Mesendoderm (in vitro differentiated cells): Measurements from ENCODE around the gene TEKT2.

Source experiments
- DNase-seq: peaks from one replicate; pipeline ENCODE4 v3.0.0; 2013
- H2AK5ac ChIP-seq: 2 replicates; pipeline ENCODE4 v1.6.1; 2013; ENCODE audit warnings: low read length, inconsistent platforms
- H2BK120ac ChIP-seq: 2 replicates; pipeline ENCODE4 v1.6.1; 2013; ENCODE audit warnings: low read depth, mild to moderate bottlenecking, low read length, moderate library complexity, mixed read lengths
- H2BK15ac ChIP-seq: replicated peaks from 2 replicates; pipeline ENCODE4 v1.6.1; 2013; ENCODE audit warnings: low read depth, mild to moderate bottlenecking, moderate library complexity
- H2BK5ac ChIP-seq: 2 replicates; pipeline ENCODE4 v1.6.1; 2013; ENCODE audit warnings: low read length, inconsistent platforms
- H3K18ac ChIP-seq: 2 replicates; pipeline ENCODE4 v1.6.1; 2013; ENCODE audit warnings: mild to moderate bottlenecking, low read length, mixed read lengths
- H3K23ac ChIP-seq: one replicate; pipeline ENCODE4 v1.6.1; 2013; ENCODE audit warnings: low read length
- H3K27ac ChIP-seq: 2 replicates; pipeline ENCODE4 v1.5.1; 2013; ENCODE audit warnings: low read depth, mild to moderate bottlenecking, inconsistent platforms, low read length, moderate library complexity
- H3K27me3 ChIP-seq: 2 replicates; pipeline ENCODE4 v1.6.1; 2013; ENCODE audit warnings: low read length, control low read depth, mild to moderate bottlenecking, inconsistent platforms; ENCODE audit not compliant: insufficient read depth, poor library complexity
- H3K36me3 ChIP-seq: 2 replicates; pipeline ENCODE4 v1.6.1; 2013; ENCODE audit warnings: low read length, inconsistent platforms; ENCODE audit not compliant: control insufficient read depth, insufficient read depth
- H3K4ac ChIP-seq: one replicate; pipeline ENCODE4 v1.6.1; 2013; ENCODE audit warnings: low read depth, mild to moderate bottlenecking, low read length, moderate library complexity
- H3K4me1 ChIP-seq: 2 replicates; pipeline ENCODE4 v1.6.1; 2013; ENCODE audit warnings: low read depth, low read length, inconsistent platforms; ENCODE audit not compliant: control insufficient read depth
- H3K4me2 ChIP-seq: 2 replicates; pipeline ENCODE4 v1.6.1; 2013; ENCODE audit warnings: low read length
- H3K4me3 ChIP-seq: 2 replicates; pipeline ENCODE4 v1.5.1; 2013; ENCODE audit warnings: mild to moderate bottlenecking, low read length
- H3K56ac ChIP-seq: one replicate; pipeline ENCODE4 v1.6.1; 2013; ENCODE audit warnings: low read length
- H3K79me1 ChIP-seq: 2 replicates; pipeline ENCODE4 v1.6.1; 2013; ENCODE audit warnings: low read length, inconsistent platforms
- H3K79me2 ChIP-seq: 2 replicates; pipeline ENCODE4 v1.6.1; 2013; ENCODE audit warnings: mild to moderate bottlenecking, low read length; ENCODE audit not compliant: control insufficient read depth, insufficient read depth
- H3K9ac ChIP-seq: 2 replicates; pipeline ENCODE4 v1.6.1; 2013; ENCODE audit warnings: low read length, inconsistent platforms
- H4K5ac ChIP-seq: one replicate; pipeline ENCODE4 v1.6.1; 2013; ENCODE audit warnings: low read length
- H4K8ac ChIP-seq: one replicate; pipeline ENCODE4 v1.6.1; 2013; ENCODE audit warnings: low read depth, mild to moderate bottlenecking, control low read depth, low read length, moderate library complexity
- WGBS: extraction: QIAGEN DNeasy Blood & Tissue Kit; methylation state at CpG from one replicate; pipeline ENCODE4 v1.1.7; 2013; ENCODE audit warnings: low lambda C conversion rate, missing lambda C conversion rate; ENCODE audit not compliant: insufficient coverage; ENCODE audit errors: extremely low coverage; 5-methylcytosine and 5-hydroxymethylcytosine counted together

The TEKT2 gene

DNA sequence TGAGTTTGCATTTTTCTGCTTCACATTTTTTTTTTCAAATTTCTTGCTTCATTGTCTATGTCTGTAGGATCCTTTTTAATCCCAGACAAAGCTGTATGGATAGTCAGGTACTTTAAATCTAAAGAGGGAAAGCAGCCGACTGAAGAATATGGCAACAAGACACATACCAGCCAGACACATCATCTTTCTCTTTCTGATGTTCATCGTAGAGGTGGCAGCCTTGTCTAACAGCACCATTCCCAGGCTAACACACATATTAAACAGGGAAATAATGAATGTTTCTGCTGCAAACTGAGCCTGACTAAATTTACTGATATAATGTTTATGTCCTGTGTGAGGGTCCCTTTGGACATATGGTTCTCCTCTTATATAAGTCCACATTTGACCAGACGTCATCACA is 3.7 kb upstream of the TEKT2 start:
- H3K79me1 ChIP-seq = no peaks in the 10 kb centered on the region
- H4K5ac ChIP-seq = no peak overlapping the region
- H3K23ac ChIP-seq = no peak overlapping the region
- H3K4me2 ChIP-seq = no peak overlapping the region
- no peak overlapping the region for H3K4ac ChIP-seq
- no CpG with 5 or more reads among the region's 3 CpGs for WGBS
- no peak for DNase-seq
- no peak overlapping the region for H3K56ac ChIP-seq
- H3K4me3 ChIP-seq = no peak overlapping the region
- H2BK120ac ChIP-seq = no peak overlapping the region
- H4K8ac ChIP-seq = no peak overlapping the region
- H3K9ac ChIP-seq = no peak overlapping the region
- no peak overlapping the region for H2BK5ac ChIP-seq
- H2BK15ac ChIP-seq = no peak overlapping the region
- H3K18ac ChIP-seq = no peak overlapping the region
- peaks cover 2% of the 10 kb centered on the region for H3K4me1 ChIP-seq
- no peaks in the 10 kb centered on the region for H3K36me3 ChIP-seq
- no peaks in the 10 kb centered on the region for H3K27me3 ChIP-seq
- H3K79me2 ChIP-seq = no peaks in the 10 kb centered on the region
- H3K27ac ChIP-seq = no peak overlapping the region
- H2AK5ac ChIP-seq = no peak overlapping the region

DNA sequence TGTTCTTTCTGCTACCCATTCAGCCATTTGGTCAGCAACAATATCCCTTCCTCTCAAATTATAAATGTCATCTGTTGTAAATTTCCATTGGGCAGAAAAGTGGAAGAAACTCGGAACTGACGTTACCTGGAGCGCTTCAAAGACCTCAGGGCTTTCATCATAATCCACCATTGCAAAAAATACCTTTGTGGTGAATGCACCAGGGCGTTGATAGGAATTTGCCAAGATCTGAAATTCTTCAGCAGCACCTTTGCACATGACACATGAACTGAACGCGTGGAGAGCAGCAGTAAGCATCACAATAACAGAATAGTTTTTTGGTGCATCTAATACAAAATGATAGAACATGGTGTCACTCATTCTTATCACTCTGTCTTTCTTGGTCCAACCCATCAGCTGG is 3.1 kb upstream of the TEKT2 start:
- no peak overlapping the region for H2BK120ac ChIP-seq
- H3K9ac ChIP-seq = no peak overlapping the region
- H3K27me3 ChIP-seq = no peaks in the 10 kb centered on the region
- peaks cover 2% of the 10 kb centered on the region for H3K4me1 ChIP-seq
- no peak overlapping the region for H4K8ac ChIP-seq
- no peak overlapping the region for H3K4me2 ChIP-seq
- H2BK15ac ChIP-seq = no peak overlapping the region
- H2BK5ac ChIP-seq = no peak overlapping the region
- H2AK5ac ChIP-seq = no peak overlapping the region
- H3K18ac ChIP-seq = no peak overlapping the region
- H3K23ac ChIP-seq = no peak overlapping the region
- H3K79me1 ChIP-seq = no peaks in the 10 kb centered on the region
- no peaks in the 10 kb centered on the region for H3K79me2 ChIP-seq
- H3K56ac ChIP-seq = no peak overlapping the region
- no peak overlapping the region for H3K27ac ChIP-seq
- H3K36me3 ChIP-seq = no peaks in the 10 kb centered on the region
- H3K4me3 ChIP-seq = no peak overlapping the region
- H3K4ac ChIP-seq = no peak overlapping the region
- no peak for DNase-seq
- no peak overlapping the region for H4K5ac ChIP-seq
- no CpG with 5 or more reads among the region's 6 CpGs for WGBS

DNA sequence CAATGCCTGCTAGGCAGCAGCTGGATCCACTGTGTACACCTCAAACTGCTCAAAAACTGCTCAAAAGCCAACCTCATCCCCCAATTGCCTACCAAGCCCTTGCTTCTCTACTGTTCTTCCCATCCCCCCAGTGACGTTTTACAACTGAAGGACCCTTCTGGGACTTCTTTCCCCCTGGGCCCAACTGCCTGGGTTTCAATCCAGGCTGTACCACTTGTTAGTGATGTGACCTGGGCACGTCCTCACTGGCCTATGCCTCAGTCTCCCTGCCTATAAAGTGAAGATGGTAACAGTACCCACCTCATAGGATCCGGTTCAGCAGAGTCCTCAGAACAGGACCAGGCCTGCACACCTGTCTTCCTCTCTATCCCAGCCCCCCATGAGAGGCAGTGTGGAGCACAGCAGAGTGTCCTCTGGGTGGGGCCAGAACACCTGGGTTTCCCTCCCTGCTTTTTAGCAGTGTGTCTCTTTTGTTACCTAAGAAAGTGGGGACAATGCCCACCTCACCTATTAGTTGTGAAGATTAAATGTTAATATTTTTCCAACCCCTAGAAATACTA is 1.9 kb upstream of the TEKT2 start:
- no peak for DNase-seq
- WGBS = no CpG with 5 or more reads among the region's 3 CpGs
- no peak overlapping the region for H3K9ac ChIP-seq
- no peaks in the 10 kb centered on the region for H3K79me1 ChIP-seq
- no peak overlapping the region for H3K23ac ChIP-seq
- H3K36me3 ChIP-seq = no peaks in the 10 kb centered on the region
- H4K5ac ChIP-seq = no peak overlapping the region
- H3K4me1 ChIP-seq = peaks cover 2% of the 10 kb centered on the region
- H3K56ac ChIP-seq = no peak overlapping the region
- H3K4ac ChIP-seq = no peak overlapping the region
- H2BK5ac ChIP-seq = no peak overlapping the region
- no peak overlapping the region for H3K18ac ChIP-seq
- H2BK120ac ChIP-seq = no peak overlapping the region
- no peak overlapping the region for H2AK5ac ChIP-seq
- H3K27ac ChIP-seq = no peak overlapping the region
- no peak overlapping the region for H2BK15ac ChIP-seq
- H3K27me3 ChIP-seq = no peaks in the 10 kb centered on the region
- H3K4me3 ChIP-seq = no peak overlapping the region
- H3K4me2 ChIP-seq = no peak overlapping the region
- no peaks in the 10 kb centered on the region for H3K79me2 ChIP-seq
- no peak overlapping the region for H4K8ac ChIP-seq

- no peak for DNase-seq
These were observed 675 bp upstream of the TEKT2 start for GRCh38 chr1:36083219-36083618.

GRCh38 chr1:36084497-36085115 is 712 bp downstream of the TEKT2 start:
- Histone ChIP-seq H2BK120ac (no peak overlapping the region), H4K8ac (no peak overlapping the region), H3K4ac (no peak overlapping the region), H2BK5ac (no peak overlapping the region), H3K4me3 (peak overlapping the region; percentile 16), H3K23ac (no peak overlapping the region), H3K79me2 (peaks cover 6% of the 10 kb centered on the region), H3K4me2 (peak overlapping the region; percentile 75), H3K9ac (peak overlapping the region; percentile 45), H3K18ac (no peak overlapping the region), H3K27ac (no peak overlapping the region), H2BK15ac (no peak overlapping the region), H3K36me3 (no peaks in the 10 kb centered on the region), H3K56ac (peak overlapping the region; percentile 74), H2AK5ac (no peak overlapping the region), H3K4me1 (peaks cover 5% of the 10 kb centered on the region), H3K79me1 (peaks cover 6% of the 10 kb centered on the region), H3K27me3 (no peaks in the 10 kb centered on the region), H4K5ac (no peak overlapping the region)
- DNase-seq = peak; percentile 51
- no CpG with 5 or more reads among the region's 19 CpGs for WGBS

More at GRCh38 chr1:36083219-36083618, 675 bp upstream of the TEKT2 start:
- Histone ChIP-seq H3K4me2 (no peak overlapping the region), H3K9ac (no peak overlapping the region), H3K36me3 (no peaks in the 10 kb centered on the region), H4K5ac (no peak overlapping the region), H2BK120ac (no peak overlapping the region), H3K18ac (no peak overlapping the region), H2BK15ac (no peak overlapping the region), H3K23ac (no peak overlapping the region), H3K4me3 (no peak overlapping the region), H3K56ac (no peak overlapping the region), H3K79me1 (no peaks in the 10 kb centered on the region), H2AK5ac (no peak overlapping the region), H3K4me1 (peaks cover 4% of the 10 kb centered on the region), H3K4ac (no peak overlapping the region), H3K27me3 (no peaks in the 10 kb centered on the region), H2BK5ac (no peak overlapping the region), H3K27ac (no peak overlapping the region), H4K8ac (no peak overlapping the region), H3K79me2 (no peaks in the 10 kb centered on the region)
- WGBS = no CpG with 5 or more reads among the region's 13 CpGs

DNA sequence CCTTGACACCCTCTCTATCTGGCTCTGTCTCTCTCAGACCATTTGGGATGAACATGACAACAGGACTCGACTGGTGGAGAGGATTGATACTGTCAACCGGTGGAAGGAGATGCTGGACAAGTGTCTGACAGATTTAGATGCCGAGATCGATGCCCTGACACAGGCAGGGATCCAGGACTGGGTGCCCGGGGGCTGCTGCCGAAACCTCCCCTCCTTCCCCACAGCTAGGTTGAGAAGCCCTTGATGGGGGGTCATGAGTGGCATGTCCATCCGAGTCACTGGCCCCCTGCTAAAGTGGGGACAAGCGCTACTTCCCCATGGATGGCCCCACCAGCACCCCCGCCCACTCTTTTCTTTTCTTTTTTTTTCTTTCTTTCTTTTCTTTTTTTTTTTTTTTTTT is 1.2 kb downstream of the TEKT2 start:
- no peaks in the 10 kb centered on the region for H3K27me3 ChIP-seq
- H3K4me1 ChIP-seq = peaks cover 5% of the 10 kb centered on the region
- no peak overlapping the region for H3K56ac ChIP-seq
- no peak overlapping the region for H3K27ac ChIP-seq
- H4K8ac ChIP-seq = no peak overlapping the region
- H3K4ac ChIP-seq = no peak overlapping the region
- H3K4me2 ChIP-seq = no peak overlapping the region
- no peak overlapping the region for H3K4me3 ChIP-seq
- no CpG with 5 or more reads among the region's 9 CpGs for WGBS
- H3K79me1 ChIP-seq = peaks cover 8% of the 10 kb centered on the region
- H2BK120ac ChIP-seq = no peak overlapping the region
- H2BK15ac ChIP-seq = no peak overlapping the region
- no peak for DNase-seq
- no peak overlapping the region for H4K5ac ChIP-seq
- H3K23ac ChIP-seq = no peak overlapping the region
- no peak overlapping the region for H2BK5ac ChIP-seq
- no peak overlapping the region for H3K9ac ChIP-seq
- H3K18ac ChIP-seq = no peak overlapping the region
- no peak overlapping the region for H2AK5ac ChIP-seq
- H3K36me3 ChIP-seq = no peaks in the 10 kb centered on the region
- H3K79me2 ChIP-seq = peaks cover 7% of the 10 kb centered on the region
